SU-DHL-6 (cell line): ENCODE data around the gene PLLP.

Experiments used
- CTCF ChIP-seq: fragments of 200-600 bp; sonication (generic); IDR thresholded peaks from one replicate; pipeline ENCODE4 v1.5.1; 2017; ENCODE audit warnings: antibody characterized with exemption, mild to moderate bottlenecking, low read length, moderate library complexity; ENCODE audit not compliant: insufficient read depth, poor library complexity, severe bottlenecking
- EZH2phosphoT487 ChIP-seq: fragments of 200-600 bp; sonication (generic), shearing (Covaris generic); conservative IDR thresholded peaks from 2 replicates; pipeline ENCODE4 v1.6.1; 2018; ENCODE audit warnings: mild to moderate bottlenecking, antibody characterized with exemption, low read length, moderate library complexity, mixed read lengths

DNA sequence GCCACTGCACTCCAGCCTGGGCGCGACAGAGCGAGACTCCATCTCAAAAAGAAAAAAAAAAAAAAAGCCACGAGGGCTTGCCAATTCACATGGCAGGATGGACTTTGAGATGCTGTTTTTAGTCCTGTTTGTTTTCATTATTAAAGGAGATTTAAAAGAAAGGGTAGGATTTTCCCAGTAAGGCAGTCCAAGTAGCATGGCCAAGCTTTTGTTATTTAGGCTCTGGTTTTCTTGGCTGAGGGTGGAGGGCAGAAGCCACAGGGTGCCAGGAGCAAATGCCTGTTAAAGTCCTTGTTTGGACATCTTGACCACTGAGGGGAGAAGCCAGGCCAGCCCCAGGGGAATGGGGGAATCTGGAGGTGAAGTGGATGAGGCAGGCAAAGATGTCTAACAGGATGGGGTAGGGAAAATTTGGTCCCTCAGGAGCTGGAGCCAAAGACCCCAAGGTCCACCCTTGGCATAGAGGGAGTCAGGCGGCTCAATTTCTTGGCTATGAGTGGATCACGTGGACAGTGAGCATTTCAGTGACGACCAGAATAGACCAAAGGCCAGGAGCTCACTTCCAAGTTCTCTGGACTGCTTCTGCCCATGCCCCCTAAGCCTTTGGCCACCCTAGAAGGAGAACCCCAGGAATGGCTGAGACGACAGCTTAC lies 20.8 kb upstream of the PLLP start:
- TF ChIP-seq CTCF, result no peak
- TF ChIP-seq EZH2phosphoT487, result no peak
